ENCODE results near the gene PLP1. TPM values are rescaled to one million over a fixed set of nuclear protein-coding genes. Genes with fewer than 3 reads are reported as not detected.

Gene PLP1
- total and polyA plus RNA-seq, 7 donors, result 1.6 to 112 (median 32.7) TPM

DNA sequence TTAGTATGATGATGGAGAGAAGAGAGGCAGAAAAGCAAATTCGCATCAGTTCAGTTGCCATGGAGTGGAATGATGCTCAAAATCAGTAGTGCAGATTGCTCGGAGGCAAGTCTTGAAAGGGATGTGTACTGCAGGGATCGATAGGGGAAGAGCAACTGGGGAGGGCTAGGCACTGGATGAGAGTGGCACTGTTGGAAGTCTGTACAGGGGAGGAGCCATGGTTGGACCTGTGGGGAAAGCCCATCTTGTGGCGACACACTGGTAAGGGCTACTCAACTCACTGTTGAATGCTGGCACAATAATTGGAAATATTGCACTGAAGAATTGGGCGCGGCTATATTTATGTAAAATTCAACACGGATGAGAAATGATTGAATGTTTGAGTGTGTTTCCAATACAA is 54.2 kb downstream of the PLP1 start:
- intact Hi-C loops (cut with DNase I), result loop anchor here (5.0 kb wide), 1 partner anchor 144 kb away; the partner anchor contains the start of gene MORF4L2
- DNase-seq, result no peak
- H3K9me3 ChIP-seq, result no peaks in the 10 kb centered on the region
- peak overlapping the region; percentile 82 to 88 (median 86) for H3K27ac ChIP-seq
- 75 to 82% methylated on average over 7 of the region's 7 CpGs for WGBS, 2 donors
- no peaks in the 10 kb centered on the region for H3K36me3 ChIP-seq
- H3K27me3 ChIP-seq, result peaks cover 0 to 3% (median 0%) of the 10 kb centered on the region in 3 donors
- peak overlapping the region in 2 of 4 donors; percentile 62 to 67 for H3K4me3 ChIP-seq
- H3K4me1 ChIP-seq, result peaks cover 0 to 29% (median 4%) of the 10 kb centered on the region in 4 donors
- no peak for TF ChIP-seq POLR2AphosphoS5 (IDR thresholded peaks at IDR 0.05)
- TF ChIP-seq POLR2A (IDR thresholded peaks at IDR 0.05), result no peak
- no peak for TF ChIP-seq CTCF (IDR thresholded peaks at IDR 0.05)
- TF ChIP-seq EP300 (IDR thresholded peaks at IDR 0.05), result no peak

DNA sequence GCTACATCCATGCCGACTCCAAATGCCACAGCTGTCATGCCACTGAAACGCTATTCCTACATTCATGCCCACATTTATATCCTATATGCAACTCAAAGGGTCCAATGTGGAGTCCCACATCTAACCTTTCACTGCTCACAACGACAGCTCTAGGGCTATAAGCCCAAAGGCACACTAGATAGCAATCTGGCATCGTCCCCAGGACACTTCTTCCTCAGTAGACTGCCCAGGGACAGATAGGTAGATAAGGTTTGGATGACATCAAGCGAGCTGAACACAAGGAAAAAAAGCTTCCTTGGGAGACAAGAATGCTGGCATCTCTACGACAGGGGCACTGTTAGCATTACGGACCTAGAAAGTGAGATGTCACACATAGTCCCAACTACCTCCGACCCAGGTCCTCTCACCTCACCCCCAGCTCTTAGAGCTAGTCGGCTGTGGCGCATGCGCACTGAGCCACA is 54.7 kb downstream of the PLP1 start:
- H3K9me3 ChIP-seq, result no peaks in the 10 kb centered on the region
- H3K27ac ChIP-seq, result peak overlapping the region; percentile 82 to 88 (median 86)
- 12 to 22% methylated on average over 11 of the region's 11 CpGs for WGBS, 2 donors
- DNase-seq, result no peak
- no peak for TF ChIP-seq POLR2A (IDR thresholded peaks at IDR 0.05)
- no peak for TF ChIP-seq POLR2AphosphoS5 (IDR thresholded peaks at IDR 0.05)
- TF ChIP-seq CTCF (IDR thresholded peaks at IDR 0.05), result no peak
- TF ChIP-seq EP300 (IDR thresholded peaks at IDR 0.05), result no peak
- intact Hi-C loops (cut with DNase I), result loop anchor here (5.0 kb wide), 1 partner anchor 144 kb away; the partner anchor contains the start of gene MORF4L2
- H3K4me1 ChIP-seq, result peaks cover 0 to 29% (median 4%) of the 10 kb centered on the region in 4 donors
- no peaks in the 10 kb centered on the region for H3K36me3 ChIP-seq
- H3K4me3 ChIP-seq, result peak overlapping the region; percentile 55 to 67 (median 64)
- peaks cover 0 to 3% (median 0%) of the 10 kb centered on the region in 3 donors for H3K27me3 ChIP-seq

DNA sequence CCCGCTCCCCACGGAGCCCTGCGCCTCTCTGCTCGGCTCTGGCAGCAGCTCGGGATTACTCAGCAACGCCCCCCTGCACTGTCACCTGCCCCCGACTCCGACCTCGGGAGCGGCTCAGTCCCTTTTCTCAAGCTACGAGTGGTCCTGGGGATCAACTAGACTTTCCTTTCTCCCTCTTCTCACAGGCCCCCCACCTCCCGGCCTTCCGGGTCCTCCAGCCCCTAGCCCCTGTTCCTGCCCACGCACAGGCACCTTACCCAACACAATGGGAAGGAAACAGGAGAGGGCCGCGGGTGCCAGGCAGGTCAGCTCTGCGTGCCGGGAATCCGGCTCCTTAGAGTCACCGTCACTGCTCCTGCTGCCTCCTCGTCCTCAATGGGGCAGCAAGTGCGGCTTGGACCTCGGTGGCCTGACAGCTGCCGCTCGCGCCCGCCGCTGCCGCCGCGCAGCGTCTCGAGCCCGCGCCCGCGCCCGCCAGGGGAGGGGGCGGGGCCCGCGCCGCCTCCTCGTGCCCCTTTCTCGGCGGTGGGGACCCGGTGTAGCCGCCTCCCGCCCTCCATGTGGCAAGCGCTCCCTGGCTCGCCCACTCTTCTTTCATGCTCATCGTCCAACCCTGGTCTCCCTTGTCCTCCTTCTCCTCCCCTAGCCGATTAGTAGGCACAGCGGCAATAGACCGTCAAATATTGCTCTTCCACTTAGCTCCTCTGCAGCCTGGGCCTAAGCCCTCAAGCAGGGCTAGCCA is 55.3 kb downstream of the PLP1 start, which contains the start of gene RAB9B:
RAB9B (minus strand) TSS at position 455 of the 742 bp plus-strand sequence. CDS start 6,473 bp downstream, outside the sequence.
- peak; percentile 89 for DNase-seq
- intact Hi-C loops (cut with DNase I), result loop anchor here (5.0 kb wide), 1 partner anchor 145 kb away; the partner anchor contains the start of gene MORF4L2
- Histone ChIP-seq H3K4me1 (peaks cover 0 to 29% (median 4%) of the 10 kb centered on the region in 4 donors), H3K36me3 (no peaks in the 10 kb centered on the region), H3K9me3 (no peaks in the 10 kb centered on the region), H3K27ac (peak within 1 kb of the TSS; percentile 82 to 88 (median 86)), H3K27me3 (peaks cover 0 to 3% (median 0%) of the 10 kb centered on the region in 3 donors), H3K4me3 (peak within 1 kb of the TSS; percentile 55 to 67 (median 64))
- 1% methylated on average over 54 of the region's 54 CpGs for WGBS, 2 donors
- TF ChIP-seq POLR2AphosphoS5 (IDR thresholded peaks at IDR 0.05), result peak in 2 of 4 donors; percentile 29 to 63
- TF ChIP-seq POLR2A (IDR thresholded peaks at IDR 0.05), result no peak

GRCh38 chrX:103839404-103839803 is 62.8 kb downstream of the PLP1 start:
- Histone ChIP-seq H3K27ac (no peak overlapping the region), H3K4me3 (no peak overlapping the region), H3K27me3 (no peaks in the 10 kb centered on the region), H3K4me1 (no peaks in the 10 kb centered on the region), H3K9me3 (no peaks in the 10 kb centered on the region), H3K36me3 (no peaks in the 10 kb centered on the region)
- no peak for DNase-seq
- intact Hi-C loops (cut with DNase I), result no loop called here
- 60 to 91% methylated on average over 1 of the region's 1 CpG for WGBS, 2 donors
- no peak for TF ChIP-seq CTCF (IDR thresholded peaks at IDR 0.05)
- no peak for TF ChIP-seq EP300 (IDR thresholded peaks at IDR 0.05)
- no peak for TF ChIP-seq POLR2A (IDR thresholded peaks at IDR 0.05)
- TF ChIP-seq POLR2AphosphoS5 (IDR thresholded peaks at IDR 0.05), result no peak

Other genes with a start within 250 kb of the PLP1 start
- 100 to 1,000 TPM; 127 to 366 (median 178) TPM for gene TCEAL4, start 191.3 kb upstream of the PLP1 start, total RNA-seq
- 100 to 1,000 TPM in 1 of 3 donors, 10 to 100 TPM in 2; 54.8 to 117 (median 62.1) TPM for gene TCEAL4, start 191.3 kb upstream of the PLP1 start, polyA plus RNA-seq
- gene TCEAL3, start 168.9 kb upstream of the PLP1 start, total RNA-seq, result 10 to 100 TPM; 55.3 to 68.3 (median 61.4) TPM
- 10 to 100 TPM; 13.9 to 31.8 (median 17.7) TPM for gene TCEAL3, start 168.9 kb upstream of the PLP1 start, polyA plus RNA-seq
- gene TCEAL1, start 147.9 kb upstream of the PLP1 start, total RNA-seq, result 100 to 1,000 TPM; 135 to 186 (median 173) TPM
- 10 to 100 TPM; 19.5 to 24.6 (median 20.1) TPM for gene TCEAL1, start 147.9 kb upstream of the PLP1 start, polyA plus RNA-seq
- 100 to 1,000 TPM; 171 to 255 (median 215) TPM for gene MORF4L2, start 90.1 kb upstream of the PLP1 start, total RNA-seq
- 100 to 1,000 TPM; 180 to 224 (median 219) TPM for gene MORF4L2, start 90.1 kb upstream of the PLP1 start, polyA plus RNA-seq
- gene TMEM31, start 65.9 kb upstream of the PLP1 start, total RNA-seq, result not detected
- gene TMEM31, start 65.9 kb upstream of the PLP1 start, polyA plus RNA-seq, result not detected
- 10 to 100 TPM in 3 of 4 donors, 1 to 10 TPM in 1; 9.2 to 18.8 (median 12.6) TPM for gene RAB9B, start 55.4 kb downstream of the PLP1 start, total RNA-seq
- under 1 TPM; under 0.01 to 0.64 (median 0.23) TPM for gene RAB9B, start 55.4 kb downstream of the PLP1 start, polyA plus RNA-seq
- 10 to 100 TPM in 1 of 4 donors, 1 to 10 TPM in 3; 1.1 to 10.5 (median 5.1) TPM for gene TMSB15B, start 185.8 kb downstream of the PLP1 start, total RNA-seq
- 1 to 10 TPM; 2.5 to 7.2 (median 3.9) TPM for gene TMSB15B, start 185.8 kb downstream of the PLP1 start, polyA plus RNA-seq
- gene H2BW1, start 236.9 kb downstream of the PLP1 start, total RNA-seq, result not detected
- not detected for gene H2BW1, start 236.9 kb downstream of the PLP1 start, polyA plus RNA-seq